DMS114 treated with DMSO at 0.1 percent for 48 hours (cell line): Measurements from ENCODE around the gene TMIGD2.
"Not testable (repeated sequence)": the region's sequence is repeated elsewhere in the genome, so short reads cannot be mapped to it uniquely, and the experiment has no call there.

ENCODE experiments used
- DNase-seq: peaks from one replicate; lab custom pipeline; 2025; ENCODE audit not compliant: unreplicated experiment; lab: John Stamatoyannopoulos, UW

The TMIGD2 gene

GRCh38 chr19:4297901-4298809 lies 4.0 kb downstream of the TMIGD2 start:
- DNase-seq = no peak

GRCh38 chr19:4295972-4296771 lies 6.0 kb downstream of the TMIGD2 start:
- no peak for DNase-seq

DNA sequence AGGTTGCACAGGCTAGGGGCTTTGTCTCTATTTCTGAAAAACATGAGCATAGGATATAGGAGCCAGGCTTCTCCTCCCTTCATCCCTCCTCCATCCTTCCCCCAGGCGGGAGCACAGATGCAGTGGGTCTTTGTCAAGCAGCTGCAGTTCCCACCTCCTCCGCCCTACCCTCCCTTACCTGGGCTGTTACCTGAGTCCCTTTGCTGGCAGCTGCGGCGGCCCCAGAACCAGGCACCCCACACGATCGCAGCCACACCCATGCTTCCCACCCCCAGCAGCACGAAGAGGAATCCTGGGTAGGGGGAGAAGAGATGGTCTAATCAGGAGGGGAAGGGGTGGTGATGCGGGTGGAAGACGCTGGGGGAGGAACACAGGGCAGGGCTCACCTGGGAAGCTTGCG lies 7.8 kb downstream of the TMIGD2 start:
- no peak for DNase-seq

GRCh38 chr19:4292515-4292914 lies 9.7 kb downstream of the TMIGD2 start:
- no peak for DNase-seq

DNA sequence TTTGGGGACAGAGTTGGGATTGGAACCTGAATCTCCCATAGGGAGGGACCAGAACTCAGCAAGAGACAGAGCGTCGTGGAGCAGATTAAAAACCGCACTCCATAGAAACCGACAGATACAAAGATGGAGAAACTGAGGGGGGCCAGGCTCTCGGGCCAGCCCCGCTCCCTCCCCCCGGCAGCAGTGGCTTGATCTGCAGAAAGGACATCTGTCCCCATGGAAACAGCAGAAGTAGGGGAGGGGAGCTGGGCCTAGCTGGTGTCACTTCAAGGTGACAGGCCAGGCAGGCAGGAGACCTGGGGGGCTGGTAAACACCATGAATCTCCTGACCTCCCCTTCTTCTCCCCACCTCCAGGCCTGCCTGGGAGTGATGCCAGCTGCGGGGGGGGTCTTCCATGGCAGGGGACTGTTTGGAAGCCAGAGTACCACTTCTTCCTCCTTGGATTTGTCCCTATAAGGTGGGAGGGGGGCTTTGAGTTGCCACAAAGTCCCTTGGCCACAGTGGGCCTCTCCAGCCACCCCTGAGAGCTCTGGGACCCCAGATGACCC lies 10.9 kb downstream of the TMIGD2 start:
- DNase-seq = no peak

DNA sequence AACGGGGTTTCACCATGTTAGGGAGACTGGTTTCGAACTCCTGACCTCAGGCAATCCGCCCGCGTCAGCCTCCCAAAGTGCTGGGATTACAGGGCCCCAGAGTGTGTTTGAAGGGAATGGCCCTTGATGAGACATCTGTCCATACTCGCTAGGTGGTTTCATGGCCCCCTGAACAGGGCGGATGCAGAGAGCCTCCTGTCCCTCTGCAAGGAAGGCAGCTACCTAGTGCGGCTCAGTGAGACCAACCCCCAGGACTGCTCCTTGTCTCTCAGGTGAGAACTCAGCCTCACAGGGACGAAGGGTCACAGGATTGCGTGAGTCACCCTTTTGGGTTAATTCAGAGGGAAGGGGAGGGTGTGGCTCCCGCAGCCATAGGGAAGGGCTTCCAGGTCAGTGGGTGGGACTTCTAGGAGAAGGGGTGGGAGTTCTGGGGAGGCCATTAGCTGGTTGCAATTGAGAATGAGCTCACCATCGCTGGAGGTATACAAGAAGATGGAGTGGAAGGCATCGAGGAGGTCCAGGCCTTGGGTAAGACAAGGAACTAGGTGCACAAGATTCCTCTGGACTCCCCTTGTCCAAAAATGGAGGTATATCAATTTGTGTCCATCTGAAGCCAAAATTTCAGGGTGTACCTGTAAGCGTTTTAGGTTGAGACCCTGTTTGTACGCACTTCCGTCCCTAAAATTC lies 14.0 kb downstream of the TMIGD2 start:
- no peak for DNase-seq

DNA sequence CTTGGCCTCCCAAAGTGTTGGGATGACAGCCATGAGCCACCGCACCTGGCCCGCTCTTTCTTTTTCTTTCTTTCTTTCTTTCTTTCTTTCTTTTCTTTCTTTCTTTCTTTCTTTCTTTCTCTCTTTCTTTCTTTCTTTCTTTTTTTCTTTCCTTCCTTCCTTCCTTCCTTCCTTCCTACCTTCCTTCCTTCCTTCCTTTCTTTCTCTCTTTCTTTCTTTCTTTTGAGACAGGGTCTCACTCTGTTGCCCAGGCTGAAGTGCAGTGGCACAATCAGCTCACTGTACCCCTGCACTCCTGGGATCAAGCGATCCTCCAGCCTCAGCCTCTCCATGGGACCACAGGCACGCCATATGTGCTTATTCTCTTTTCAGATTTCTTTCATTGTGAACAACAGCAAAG lies 16.0 kb downstream of the TMIGD2 start:
- not testable (repeated sequence) for DNase-seq

- DNase-seq = no peak
These were observed 17.2 kb downstream of the TMIGD2 start for GRCh38 chr19:4284974-4285373.

- no peak for DNase-seq
These were observed 17.8 kb downstream of the TMIGD2 start for GRCh38 chr19:4284176-4284958.

GRCh38 chr19:4279530-4280422 lies 22.4 kb downstream of the TMIGD2 start:
- DNase-seq = no peak

GRCh38 chr19:4279267-4279529 lies 23.0 kb downstream of the TMIGD2 start:
- no peak for DNase-seq

GRCh38 chr19:4278419-4279266 lies 23.5 kb downstream of the TMIGD2 start, which contains the start of gene SHD:
TSS of gene SHD (plus strand) at chr19:4279266. CDS start at chr19:4280064, 798 bp downstream.
- no peak for DNase-seq

DNA sequence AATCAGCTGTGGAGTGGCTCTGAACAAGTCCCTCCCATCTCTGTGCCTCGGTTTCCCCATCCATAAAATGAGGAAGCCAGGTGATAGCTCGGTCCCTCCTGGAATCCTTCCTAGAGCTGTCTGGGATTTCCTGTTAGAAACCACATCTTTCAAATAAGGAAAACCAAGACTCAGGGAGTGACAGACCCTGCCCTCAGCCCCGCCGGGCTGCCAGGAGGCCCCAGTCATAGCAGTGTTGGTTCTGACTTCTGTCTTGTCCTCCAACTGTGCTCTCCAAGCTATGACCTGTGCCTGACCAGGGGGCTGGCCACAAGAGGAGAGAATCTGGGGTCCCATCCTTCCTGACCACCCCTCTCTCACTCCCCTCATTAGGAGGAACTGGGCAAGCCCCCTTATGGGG lies 24.2 kb downstream of the TMIGD2 start:
- DNase-seq = no peak

GRCh38 chr19:4277191-4277696 lies 24.9 kb downstream of the TMIGD2 start:
- DNase-seq = no peak

GRCh38 chr19:4274321-4274686 lies 27.9 kb downstream of the TMIGD2 start:
- DNase-seq = not testable (repeated sequence)

GRCh38 chr19:4272894-4273293 lies 29.3 kb downstream of the TMIGD2 start:
- no peak for DNase-seq

DNA sequence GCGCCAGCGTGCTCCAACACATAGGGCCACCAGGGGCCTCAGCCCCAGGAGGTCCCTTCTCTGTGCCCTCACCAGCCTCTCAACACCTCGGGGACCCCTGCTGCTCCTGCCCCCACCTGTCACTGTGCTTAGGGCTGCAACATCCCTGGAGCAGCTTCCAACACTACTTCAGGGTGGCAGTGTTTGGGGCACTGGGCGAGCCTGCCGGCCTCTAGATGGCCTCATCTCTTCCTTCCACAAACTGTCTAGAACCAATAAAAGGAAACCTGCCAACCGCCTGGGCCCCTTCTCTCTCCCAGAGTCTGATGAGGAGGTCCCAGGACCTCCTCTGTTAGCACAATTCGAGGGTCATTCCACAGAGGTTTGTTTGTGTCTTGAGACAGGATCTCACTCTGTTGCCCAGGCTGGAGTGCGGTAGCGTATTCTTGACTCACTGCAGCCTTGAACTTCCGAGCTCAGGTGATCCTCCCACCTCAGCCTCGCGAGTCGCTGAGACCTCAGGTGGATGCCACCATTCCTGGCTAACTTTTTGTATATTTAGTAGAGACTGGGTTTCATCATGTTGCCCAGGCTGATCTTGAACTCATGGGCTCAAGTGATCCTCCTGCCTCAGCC lies 33.3 kb downstream of the TMIGD2 start:
- DNase-seq = no peak
